IPS-NIHi7 (cell line): Measurements from ENCODE around the gene BTBD7.

Experiments used
- DNase-seq: peaks from one replicate; pipeline ENCODE4 v3.0.0; 2012; ENCODE audit warnings: mixed read lengths; ENCODE audit errors: extremely low spot score

BTBD7 gene

DNA sequence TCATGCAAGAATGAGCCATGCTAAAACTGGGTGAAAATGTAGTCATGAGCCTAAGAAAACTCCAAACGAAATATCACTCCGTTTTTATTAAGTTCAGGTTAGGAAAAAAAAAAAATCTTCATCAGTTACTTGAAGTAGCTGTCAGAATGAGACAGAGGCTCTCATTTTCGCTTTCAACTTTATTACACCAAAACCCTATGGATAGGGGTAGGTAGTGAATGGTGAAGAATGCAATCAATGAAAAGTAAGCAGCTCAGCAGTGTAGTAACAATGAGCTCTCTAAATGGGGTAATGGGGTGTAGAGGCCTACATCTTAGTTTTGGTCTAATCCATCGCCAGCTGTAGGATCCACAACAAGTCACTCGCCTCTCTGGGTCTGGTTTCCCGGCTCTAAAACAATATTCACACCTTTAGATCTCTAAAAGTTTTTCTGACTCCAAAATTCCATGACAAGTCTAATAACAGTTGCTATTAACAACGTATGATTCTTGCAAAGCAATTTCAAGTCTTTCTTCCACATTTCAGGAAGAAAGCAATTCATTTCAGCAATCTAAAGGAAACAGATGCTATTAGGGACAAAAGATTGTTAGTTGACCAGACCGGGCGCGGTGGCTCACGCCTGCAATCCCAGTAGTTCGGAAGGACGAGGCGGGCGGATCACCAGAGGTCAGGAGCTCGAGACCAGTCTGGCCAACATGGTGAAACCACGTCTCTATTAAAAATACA is 1.7 kb downstream of the BTBD7 start:
- DNase-seq: no peak

DNA sequence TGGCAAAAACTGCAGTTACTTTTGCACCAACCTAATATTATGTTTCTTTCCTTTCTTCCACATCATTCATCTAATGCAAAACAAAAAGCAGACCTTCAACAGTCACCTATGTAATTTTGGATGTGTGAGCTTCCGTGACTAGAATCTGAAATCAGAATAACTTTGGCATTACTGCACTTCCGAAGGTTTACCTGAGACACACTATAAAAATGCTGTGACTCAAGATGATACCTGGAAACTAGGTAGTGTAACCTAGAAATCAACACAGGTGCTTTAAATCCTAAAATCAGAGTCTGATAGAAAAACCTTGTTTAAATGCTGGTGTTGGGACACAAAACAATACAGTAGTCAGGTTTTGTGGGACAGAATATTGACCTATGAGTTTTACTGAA is 2.2 kb downstream of the BTBD7 start:
- DNase-seq: no peak

DNA sequence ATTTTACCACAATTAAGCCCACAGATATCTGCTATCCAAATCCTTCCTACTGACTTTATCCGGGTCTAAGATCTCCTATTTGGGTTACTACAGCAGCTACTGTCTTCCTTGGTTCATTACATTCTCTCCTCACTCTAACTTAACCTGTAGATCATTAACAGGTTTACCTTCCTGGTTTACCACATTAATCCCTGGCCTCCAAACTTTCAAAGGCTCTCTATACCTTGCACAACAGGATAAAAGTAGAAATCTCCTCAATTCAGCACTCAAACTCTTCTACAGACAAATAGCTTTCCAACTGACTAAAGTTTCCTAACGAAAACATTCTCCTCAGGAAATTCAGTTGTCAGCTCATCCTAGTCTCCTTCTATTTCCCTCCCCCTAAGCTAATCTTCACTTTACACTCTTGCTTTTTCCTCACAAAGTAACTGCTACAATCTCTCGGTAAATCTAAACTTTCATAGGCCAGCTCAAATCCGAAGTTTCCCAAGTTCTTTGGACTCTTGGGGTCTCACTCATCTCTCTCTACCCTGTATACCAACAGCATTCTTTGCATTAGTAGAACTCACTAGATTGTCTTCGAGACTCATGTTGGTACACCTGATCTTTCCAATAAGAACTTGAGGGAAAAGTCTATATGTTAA is 2.7 kb downstream of the BTBD7 start:
- no peak for DNase-seq

DNA sequence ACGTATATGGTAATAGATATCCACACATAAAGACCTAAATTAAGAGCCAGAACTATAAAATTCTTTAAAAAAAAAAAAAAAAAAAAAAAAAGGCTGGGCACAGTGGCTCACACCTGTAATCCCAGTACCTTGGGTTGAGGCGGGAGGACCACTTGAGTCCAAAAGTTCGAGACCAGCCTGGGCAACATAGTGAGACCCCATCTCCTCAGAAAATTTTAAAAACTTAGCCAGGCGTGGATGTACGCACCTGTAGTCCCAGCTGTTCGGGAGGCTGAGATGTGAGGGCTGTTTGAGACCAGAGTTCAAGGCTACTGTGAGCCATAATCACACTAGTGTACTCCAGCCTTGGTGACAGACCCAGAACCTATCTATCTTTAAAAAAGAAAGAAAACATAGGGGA is 4.3 kb downstream of the BTBD7 start:
- DNase-seq: no peak

DNA sequence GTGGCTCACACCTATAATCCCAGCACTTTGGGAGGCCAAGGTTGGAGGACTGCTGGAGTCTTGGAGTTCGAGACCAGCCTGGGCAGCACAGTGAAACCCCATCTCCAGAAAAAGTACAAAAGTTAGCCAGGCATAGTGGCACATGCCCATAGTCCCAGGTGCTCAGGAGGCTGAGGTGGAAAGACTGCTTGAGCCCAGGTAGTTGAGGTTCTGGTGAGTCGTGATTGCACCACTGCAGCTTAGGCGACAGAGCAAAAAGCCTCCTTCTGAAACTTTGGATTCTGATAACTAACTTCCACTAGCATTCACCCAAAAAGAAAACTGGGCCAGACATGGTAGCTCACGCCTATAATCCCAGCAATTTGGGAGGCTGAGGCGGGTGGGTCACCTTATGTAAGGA is 6.6 kb downstream of the BTBD7 start:
- no peak for DNase-seq

DNA sequence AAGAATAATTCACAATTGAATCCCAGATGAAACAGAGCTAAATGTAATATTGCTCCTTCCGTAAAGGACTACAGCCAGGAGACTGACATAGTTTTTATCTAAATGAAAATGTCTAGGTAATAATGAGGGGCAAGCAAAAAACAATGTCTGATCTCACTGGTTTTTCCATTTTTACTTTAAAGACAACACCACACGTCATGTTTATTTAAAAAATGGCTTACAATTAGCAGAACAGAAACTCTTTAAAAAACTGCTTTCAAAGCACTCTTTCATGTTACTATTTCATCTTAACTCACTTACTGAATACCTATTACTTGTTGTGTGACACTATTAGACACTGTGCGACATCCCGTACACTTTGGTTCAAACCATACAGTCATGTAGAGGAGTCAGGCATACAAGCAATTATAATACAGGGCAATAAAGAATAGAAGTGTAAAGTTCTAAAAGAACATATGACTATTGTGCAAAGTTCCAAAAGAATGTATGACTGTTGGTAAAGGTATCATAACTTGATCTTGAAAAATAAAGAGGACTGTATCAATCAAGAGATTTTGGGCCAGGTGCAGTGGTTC is 9.1 kb downstream of the BTBD7 start:
- DNase-seq: no peak

DNA sequence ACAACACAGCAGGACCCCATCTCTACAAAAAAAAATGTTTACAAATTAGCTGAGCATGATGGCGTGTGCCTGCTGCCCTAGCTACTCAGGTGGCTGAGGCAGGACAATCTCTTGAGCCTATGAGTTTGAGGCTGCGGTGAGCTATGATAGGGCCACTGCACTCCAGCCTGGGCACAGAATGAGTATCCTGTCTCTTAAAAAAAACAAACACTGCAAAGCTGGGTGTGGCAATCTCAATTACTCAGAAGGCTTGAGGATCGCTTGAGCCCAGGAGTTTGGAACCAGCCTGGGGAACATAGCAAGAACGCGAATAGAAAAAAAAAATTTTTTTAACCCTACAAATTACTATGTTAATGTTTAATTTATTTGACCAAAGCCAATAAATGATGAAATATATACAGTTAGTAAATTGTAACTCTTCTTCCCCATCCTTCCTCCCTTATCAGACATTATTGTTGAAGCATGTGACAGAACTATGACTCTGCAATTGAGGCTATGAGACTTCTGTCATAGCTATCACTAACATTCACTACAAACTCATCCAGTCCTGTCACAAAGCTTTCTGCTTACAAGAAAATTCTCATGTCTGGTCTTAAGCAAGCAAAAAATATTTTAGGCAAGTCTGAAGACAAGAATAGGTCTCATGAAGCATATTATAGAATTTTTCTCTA is 9.8 kb downstream of the BTBD7 start:
- no peak for DNase-seq

DNA sequence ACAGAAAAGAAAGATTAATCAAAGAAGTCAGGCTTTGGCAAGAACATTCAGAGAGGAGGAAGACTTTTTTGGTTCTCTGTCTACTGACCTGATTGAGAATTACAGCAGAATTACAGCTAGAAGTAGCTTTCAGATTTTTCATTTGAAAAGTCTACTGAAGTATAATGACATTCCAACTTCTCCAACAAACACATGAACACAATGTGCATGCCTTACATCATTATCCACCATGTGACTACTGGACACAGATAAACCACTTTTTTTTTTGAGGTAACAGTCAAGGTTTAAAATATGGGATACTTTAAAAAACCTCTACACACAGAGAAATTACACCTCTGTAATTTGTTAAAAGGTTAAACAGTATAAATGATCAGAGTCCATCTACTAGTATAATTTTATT is 12.3 kb downstream of the BTBD7 start:
- DNase-seq: no peak

DNA sequence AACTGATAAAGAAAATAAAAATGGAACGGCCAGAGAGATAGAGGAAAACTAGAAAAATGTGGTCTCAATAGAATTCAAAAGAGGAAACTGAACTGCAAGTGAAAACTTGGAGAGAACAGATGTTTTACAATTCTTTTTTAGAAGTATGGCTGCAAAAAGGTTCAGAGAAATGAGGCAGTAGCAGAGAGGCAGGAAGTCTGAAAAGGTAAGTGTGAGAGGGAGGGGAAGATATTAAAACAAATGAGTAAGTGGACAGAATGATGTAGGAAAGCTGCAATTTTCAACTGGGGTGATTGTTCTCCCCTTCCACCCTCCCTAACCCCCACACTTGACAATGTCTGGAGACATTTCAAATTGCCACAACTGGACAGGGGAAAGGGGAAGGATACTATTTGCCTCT is 12.9 kb downstream of the BTBD7 start:
- DNase-seq: no peak

DNA sequence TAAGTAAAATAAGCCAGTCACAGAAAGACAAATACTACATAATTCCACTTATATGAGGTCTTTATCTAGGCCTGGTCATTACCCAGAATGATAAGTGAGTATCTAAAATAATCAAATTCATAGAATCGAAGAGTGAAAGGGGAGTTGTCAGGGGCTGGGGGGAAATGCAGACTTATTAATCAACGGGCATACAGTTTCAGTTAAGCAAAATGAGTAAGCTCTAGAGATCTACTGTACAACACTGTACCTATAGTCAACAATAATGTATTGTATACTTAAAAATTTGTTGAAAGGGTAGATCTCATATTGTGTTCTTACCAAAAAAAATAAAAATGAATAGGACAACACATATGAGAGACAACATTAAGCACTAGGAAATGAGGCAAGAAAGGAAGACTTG is 13.3 kb downstream of the BTBD7 start:
- DNase-seq: no peak

DNA sequence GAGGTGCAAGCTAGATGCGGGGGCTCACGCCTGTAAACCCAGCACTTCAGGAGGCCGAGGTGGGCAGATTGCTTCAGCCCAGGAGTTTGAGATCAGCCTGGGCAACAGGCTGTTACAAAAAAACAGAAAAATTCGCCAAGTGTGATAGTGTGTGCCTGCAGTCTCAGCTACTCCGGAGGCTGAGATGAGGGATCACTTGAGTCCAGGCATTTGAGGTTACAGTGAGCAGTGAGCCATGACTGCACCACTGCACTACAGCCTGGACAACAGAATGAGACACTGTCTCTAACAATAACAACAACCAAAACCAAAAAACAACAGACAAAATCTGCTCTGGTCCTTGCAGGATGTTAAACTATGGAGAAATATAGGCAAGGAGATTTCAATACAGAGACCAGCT is 13.9 kb downstream of the BTBD7 start:
- DNase-seq: no peak

DNA sequence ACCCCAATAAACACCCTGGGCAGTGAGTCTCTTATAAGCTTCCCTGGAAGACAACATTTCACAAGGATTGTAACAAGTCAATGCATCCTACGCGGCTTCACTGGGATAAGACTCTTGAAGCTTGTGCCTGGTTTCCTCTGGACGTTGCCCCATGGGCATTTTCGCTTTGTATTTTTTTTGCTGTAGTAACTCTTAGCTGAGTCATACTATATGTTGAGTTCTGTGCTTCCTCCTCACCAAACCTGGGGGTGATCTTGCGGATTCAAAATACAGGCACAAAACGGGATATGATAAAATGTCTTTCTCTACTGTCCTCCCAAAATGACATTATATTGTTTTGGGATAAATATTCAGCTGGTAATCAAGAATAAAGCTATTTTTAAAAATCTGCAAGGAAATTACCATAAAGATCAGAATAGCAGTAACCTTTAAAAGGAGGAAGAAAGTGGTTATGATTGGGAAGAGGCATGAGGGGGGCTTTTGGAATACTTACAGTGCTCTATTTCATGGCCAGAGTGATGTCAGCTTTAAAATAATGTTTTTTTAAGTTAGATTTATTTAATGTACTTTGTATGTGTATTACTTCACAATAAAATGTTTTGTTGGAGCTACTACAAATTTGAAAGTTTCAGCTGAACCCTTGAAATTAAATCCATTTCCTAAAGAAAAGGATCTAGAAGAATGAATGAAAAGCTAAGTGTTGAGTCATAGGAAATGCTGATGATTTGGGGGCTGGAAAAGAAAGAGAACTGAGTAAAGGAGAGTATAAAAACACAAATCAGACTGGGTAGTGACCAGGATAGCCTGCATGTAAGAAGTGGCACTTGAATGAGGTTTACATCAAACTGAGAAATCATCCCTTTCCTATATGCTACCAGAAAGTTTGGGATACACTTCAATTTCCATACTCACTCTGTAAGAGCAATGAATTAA is 14.7 kb downstream of the BTBD7 start:
- DNase-seq: no peak

DNA sequence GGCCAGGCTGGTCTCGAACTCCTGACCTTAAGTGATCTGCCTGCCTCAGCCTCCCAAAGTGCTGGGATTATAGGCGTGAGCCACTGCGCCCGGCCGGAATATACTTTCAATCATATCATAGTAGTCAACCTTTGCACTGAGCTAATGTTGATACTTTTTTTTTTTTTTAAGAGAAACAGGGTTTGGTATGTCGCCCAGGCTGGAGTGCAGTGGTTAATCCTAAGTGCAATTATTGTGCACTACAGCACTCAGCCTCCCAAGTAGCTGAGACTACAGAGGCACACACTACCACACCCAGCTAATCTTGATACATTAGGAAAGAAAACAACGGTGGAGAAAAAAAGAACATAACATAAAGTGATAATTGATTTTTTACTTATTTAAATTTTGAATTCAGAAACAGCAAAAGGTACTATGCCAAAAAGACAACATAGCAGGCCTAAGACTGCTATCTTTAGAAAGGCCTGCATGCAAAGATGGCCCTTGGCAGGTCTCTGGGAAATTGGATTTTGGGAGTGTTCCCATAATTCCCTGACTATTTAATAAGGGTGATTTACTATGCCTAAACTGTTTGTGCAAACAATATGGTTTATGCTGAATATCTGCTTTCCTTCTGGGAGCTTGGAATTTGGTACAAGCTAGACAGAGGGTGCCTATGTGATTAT is 15.5 kb downstream of the BTBD7 start:
- no peak for DNase-seq

DNA sequence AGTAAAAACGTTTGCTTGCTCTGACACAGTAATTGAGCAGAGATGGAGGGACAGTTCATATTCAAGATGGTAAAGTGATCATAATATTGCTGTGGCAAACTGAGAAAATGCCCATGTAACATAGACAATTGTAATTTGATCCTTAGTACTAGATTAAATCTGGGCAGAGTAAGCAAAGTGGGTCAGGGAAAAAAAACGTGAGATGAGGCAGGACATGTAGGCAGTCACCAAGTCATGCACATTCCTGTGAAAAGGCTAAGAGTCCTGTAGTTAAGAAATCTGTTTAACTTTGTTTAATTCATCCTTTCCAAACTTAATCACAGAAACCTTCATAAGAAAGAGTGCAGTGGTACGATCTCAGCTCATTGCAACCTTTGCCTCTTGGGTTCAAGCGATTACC is 16.1 kb downstream of the BTBD7 start:
- DNase-seq: no peak

DNA sequence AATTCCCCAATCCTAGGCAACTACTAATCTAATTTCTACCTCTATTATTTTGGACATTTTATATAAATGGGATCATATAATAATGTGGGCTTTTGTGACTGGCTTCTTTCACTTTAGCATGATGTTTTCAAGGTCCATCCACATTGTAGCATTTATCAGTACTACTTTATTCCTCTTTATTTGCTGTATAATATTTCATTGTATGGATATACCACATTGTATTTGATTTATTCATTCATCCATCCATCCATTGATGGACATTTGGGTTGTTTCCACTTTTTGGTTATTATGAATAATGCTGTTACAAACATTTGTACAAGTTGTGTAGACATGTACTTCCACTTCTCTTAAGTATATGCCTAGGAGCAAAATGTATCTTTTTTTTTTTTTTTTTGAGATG is 17.3 kb downstream of the BTBD7 start:
- no peak for DNase-seq

DNA sequence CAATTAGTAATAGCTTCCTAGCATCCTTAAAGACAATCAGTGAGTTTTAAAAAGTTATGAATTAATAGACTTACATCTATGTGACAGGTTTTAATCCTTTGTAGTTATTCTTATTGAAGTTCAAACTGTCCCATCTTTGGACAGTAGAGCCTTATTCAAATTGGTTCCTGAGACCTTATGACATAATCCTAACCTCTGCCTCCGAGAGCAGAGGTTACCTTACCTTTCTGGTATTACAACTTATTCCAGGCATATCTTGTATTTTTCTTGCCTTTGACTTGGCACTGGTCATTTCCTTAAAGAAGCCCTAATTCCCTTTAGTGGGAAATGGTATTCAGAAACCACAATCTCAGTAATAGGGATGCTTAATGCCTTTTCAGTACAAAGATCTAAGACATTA is 21.8 kb downstream of the BTBD7 start:
- DNase-seq: no peak

DNA sequence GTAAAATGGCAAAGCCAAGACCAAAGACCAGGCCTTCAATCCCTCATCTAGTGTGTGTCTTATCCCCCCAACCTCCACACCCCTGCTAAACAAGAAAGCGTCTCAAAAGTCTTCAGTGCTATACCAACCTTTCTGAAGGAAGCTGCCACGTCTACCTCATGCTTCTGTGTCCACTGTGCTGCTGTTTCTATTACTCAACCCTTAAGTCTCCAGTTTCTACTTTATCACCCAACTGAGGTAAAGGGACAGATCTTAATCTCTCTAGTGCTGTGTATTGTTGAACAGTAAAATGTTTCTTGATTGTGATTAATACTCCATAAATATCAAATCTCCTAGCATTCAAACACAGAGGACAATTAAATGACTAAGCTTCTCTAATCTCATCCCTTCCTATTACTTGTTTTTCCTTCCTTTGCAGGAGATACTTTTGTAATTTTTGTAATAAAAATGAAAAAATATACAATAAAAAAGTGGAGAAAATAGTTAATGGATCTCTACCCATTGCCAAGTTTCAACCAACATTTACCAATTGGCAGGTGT is 23.3 kb downstream of the BTBD7 start:
- DNase-seq: no peak

DNA sequence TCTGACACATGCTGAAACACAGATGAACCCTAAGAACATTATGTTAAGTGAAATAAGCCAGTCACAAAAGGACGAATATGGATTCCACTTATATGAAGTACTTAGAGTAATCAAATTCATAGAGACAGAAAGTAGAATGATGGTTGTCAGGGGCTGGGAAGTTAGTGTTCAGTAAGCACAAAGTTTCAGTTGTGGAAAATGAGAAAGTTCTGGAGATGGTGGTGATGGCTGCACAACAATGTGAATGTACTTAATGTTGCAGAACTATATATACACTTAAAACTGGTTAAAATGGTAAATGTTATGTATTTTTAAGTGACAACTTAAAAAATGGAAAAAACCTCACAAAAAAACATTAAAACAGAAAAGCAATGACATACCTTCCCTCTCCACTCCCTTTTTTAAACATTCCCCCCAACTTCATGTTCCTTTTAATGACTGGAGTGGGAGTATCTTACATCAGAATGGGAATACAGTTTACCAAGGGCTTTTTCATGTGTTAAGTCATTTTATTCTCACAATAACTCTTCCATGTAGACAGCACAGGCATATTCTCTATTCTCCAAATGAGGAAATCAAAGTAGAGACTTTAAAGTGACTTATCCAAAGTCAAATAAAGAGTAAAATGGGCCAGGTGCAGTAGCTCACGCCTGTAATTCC is 24.0 kb downstream of the BTBD7 start:
- DNase-seq: no peak

DNA sequence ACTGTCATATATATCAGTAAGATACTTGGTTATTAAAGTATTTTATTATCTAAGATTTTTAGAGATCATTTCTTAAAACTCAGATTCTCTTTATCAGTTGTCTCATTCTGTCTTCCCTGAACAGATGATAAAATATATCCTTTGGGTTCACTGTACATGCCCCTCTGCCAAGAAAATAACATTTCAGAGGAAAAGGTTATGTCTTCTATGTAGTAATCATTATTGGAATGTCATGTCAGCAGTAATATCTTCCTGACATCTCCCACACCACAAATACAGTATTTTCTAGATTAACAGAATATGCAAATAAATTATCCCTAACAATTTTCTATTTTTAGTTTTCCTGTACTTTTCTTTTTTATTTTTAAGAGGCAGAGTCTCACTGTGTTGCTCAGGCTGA is 26.0 kb downstream of the BTBD7 start:
- no peak for DNase-seq

DNA sequence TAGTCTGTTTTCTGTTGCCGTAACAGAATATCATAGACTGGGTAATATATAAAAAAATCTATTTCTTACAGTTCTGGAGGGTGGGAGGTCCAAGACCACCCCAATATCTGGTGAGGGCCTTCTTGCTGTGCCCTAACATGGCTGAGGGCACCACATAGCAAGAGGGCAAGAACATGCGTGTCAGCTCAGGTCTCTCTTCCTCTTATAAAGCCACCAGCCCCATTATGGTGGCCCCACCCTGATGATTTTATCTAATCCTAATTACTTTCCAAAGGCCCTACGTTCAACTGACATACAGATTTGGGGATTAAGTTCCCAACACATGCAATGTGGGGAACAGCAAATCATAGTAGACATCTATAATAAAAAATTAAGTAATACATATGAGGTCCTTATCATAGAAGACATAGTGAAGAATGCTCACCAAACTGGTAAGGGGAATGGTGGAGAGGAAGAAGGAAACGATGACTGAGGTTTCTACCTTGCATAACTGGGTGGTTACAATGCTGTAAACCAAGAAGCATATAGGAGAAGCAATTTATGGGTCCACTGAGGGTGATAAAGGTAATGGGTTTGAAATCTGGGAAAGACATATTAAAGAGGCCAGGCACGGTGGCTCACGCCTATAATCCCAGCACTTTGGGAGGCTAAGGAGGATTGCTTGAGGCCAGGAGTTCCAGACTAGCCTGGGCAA is 27.0 kb downstream of the BTBD7 start:
- no peak for DNase-seq
